Measurements from ENCODE around the gene MAF.

The MAF gene

DNA sequence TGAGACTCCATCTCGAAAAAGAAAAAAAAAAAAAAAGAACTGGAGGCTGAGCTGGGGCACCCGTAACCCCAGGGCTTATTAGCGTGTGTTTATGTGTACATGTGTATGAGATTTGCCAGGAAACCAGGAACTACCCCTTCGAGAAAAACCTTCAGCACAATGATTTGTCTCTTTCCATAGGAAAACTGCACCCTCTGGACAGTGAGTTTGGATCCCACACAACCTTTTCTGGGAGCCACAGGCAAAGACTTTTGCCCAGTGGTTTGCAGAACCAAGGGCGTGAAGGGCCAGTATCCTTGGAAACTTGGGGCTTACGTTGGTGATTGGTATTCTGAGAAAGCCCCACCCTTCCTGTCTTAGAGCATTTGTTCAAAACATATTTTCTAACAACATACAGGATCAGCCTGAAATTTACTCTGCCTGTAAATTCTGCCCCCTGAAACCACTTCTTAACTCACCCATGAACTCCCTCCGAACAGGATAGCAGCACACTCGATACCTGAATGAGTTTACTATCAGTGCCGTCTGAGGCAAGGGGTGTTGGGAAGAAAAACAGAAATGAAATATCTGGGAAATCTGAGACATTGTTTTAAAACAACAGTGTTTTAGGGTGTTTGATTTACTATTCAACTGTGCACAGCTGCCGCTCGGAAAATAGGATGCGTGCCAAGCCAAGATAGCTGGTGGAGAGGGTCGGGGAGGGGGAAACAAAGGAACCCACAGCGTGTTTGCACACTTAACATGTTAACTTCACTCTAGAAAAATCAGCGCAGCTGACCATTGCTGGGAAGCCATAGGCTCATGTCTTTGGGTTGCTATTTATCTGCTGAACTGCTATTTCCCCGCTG is 40.2 kb upstream of the MAF start:
- TF ChIP-seq, protein P1, sequence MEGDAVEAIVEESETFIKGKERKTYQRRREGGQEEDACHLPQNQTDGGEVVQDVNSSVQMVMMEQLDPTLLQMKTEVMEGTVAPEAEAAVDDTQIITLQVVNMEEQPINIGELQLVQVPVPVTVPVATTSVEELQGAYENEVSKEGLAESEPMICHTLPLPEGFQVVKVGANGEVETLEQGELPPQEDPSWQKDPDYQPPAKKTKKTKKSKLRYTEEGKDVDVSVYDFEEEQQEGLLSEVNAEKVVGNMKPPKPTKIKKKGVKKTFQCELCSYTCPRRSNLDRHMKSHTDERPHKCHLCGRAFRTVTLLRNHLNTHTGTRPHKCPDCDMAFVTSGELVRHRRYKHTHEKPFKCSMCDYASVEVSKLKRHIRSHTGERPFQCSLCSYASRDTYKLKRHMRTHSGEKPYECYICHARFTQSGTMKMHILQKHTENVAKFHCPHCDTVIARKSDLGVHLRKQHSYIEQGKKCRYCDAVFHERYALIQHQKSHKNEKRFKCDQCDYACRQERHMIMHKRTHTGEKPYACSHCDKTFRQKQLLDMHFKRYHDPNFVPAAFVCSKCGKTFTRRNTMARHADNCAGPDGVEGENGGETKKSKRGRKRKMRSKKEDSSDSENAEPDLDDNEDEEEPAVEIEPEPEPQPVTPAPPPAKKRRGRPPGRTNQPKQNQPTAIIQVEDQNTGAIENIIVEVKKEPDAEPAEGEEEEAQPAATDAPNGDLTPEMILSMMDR (IDR thresholded peaks at IDR 0.05; ENCODE audit: insufficient read depth, low read depth, low read length, missing control alignments), result no peak
- peak; percentile 71 for DNase-seq (ENCODE audit: low read depth)
- H3K4me3 ChIP-seq (ENCODE audit: low read length), result no peak overlapping the region

DNA sequence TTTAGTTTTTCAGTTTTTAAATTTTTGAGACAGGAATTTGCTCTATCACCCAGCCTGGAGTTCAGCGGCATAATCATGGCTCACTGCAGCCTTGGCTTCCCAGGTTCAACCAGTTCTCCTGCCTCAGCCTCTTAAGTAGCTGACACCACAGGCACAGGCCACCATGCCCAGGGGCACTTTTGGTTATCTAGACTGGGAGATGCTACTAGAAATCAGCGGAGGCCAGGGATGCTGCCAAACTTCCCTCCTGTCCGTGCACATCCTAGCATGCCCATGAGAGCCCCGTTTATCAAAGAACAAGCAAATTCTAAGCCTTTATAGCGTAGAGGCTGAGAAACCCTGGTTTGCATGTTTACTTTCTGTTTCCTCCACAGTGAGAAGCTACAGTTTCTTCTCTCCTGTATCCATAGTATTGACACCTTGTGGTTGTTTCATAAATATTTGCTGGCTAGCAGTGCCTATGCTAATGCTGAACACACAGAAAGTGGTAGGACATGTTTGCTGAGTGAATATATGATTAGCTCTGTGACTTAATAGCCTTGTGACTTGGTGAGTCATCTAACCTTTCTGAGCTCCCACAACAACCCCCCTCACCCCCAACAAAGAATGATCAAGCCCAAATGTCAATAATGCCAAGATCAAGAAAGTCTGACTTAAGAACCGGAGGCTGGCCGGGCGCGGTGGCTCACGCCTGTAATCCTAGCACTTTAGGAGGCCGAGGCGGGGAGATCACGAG is 39.2 kb upstream of the MAF start:
- peak; percentile 90 for DNase-seq (ENCODE audit: low read depth)
- no peak overlapping the region for H3K4me3 ChIP-seq (ENCODE audit: low read length)
- TF ChIP-seq, protein P1 (IDR thresholded peaks at IDR 0.05; ENCODE audit: insufficient read depth, low read depth, low read length, missing control alignments), result no peak

DNA sequence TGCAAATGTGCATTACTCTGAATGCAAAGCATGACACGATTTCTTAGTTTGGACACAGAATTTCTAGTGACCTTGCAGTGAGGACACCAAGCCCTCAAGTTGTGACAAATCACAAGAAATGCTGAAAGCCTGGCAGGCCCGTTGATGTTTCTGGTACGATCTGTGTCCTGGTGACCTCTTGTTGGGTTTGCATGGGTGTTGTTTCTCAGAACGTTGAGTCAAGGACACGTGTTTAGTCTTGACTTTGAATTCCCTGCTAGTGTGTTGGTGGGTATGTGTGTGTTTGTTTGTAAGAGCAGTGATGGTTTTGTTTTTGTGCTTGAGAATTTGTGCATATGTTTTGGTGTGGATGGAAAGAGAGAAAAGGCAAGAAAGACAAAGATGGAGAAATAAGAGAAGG is 37.8 kb upstream of the MAF start:
- TF ChIP-seq, protein P1 (IDR thresholded peaks at IDR 0.05; ENCODE audit: insufficient read depth, low read depth, low read length, missing control alignments), result no peak
- no peak overlapping the region for H3K4me3 ChIP-seq (ENCODE audit: low read length)
- DNase-seq (ENCODE audit: low read depth), result peak; percentile 47

DNA sequence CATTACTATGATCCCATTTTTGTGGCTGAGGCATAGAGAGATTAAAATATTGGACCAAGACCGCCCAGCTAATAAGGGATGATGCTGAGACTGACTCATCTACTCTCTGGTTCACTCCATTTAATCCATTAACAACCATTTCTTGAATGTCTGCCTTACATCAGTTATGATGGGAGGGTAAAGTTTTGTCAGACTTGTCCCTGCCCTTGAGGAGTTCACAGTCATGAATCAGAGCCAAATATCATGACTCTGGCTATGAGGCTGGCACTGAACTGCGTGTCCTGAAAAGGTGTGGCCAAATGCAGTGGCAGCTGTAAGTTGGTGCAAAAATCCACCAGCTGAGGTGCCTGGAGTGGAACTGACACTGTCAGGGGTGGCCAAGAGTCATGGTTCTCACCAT is 35.0 kb upstream of the MAF start:
- TF ChIP-seq, protein P1 (IDR thresholded peaks at IDR 0.05; ENCODE audit: insufficient read depth, low read depth, low read length, missing control alignments), result no peak
- peak; percentile 51 for DNase-seq (ENCODE audit: low read depth)
- no peak overlapping the region for H3K4me3 ChIP-seq (ENCODE audit: low read length)

DNA sequence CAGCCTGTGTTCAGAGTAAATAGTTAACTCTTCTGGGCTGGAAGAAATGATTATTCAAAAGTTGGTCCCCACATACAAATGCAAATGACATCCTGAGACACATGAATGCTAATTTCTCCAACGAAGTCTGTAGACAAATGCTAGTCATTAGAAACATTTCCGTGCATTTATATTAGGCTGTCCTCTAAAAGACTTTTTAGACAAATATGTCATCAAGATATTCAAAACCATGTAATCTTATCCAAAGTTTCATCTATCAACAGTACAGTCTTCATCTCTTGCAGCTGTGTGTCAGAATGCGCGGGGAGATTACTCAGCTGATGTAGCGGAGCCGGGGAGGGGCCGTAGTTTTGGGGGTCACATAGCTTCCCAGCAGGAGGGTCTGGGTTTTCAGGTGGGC is 33.8 kb upstream of the MAF start:
- no peak for DNase-seq (ENCODE audit: low read depth)
- TF ChIP-seq, protein P1 (IDR thresholded peaks at IDR 0.05; ENCODE audit: insufficient read depth, low read depth, low read length, missing control alignments), result no peak
- no peak overlapping the region for H3K4me3 ChIP-seq (ENCODE audit: low read length)

DNA sequence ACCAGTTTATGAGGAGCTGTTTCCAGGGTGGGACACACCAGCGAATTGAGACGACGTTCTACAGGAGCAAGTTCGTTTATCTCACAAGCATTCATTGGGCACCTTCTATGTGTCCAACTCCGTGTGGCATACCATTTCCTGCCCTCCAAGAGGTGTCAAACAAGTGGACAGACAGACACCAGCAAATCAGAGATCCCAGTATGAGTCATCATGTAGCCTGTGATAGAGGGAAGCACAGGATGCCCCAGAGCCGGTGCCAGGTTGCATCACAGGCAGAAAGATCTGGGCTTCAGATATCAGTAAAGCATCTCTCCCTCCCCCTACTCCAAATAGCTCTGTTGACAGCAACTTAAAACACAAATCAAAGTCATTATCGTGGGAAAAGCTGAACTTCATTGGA is 31.8 kb upstream of the MAF start:
- peak; percentile 67 for DNase-seq (ENCODE audit: low read depth)
- TF ChIP-seq, protein P1 (IDR thresholded peaks at IDR 0.05; ENCODE audit: insufficient read depth, low read depth, low read length, missing control alignments), result no peak
- H3K4me3 ChIP-seq (ENCODE audit: low read length), result no peak overlapping the region
